IPS-15b (cell line): Measurements from ENCODE around the gene SRPK2.
"Not testable (repeated sequence)": the region's sequence is repeated elsewhere in the genome, so short reads cannot be mapped to it uniquely, and the experiment has no call there.

Experiments used
- H3K27me3 ChIP-seq: one replicate; pipeline ENCODE4 v1.6.1; 2013; ENCODE audit warnings: low read length; ENCODE audit not compliant: control insufficient read depth, insufficient read depth
- H3K36me3 ChIP-seq: one replicate; pipeline ENCODE4 v1.6.1; 2013; ENCODE audit warnings: low read length; ENCODE audit not compliant: control insufficient read depth, insufficient read depth
- H3K4me1 ChIP-seq: one replicate; pipeline ENCODE4 v1.6.1; 2013; ENCODE audit warnings: mild to moderate bottlenecking, low read length; ENCODE audit not compliant: control insufficient read depth, insufficient read depth
- H3K4me3 ChIP-seq: one replicate; pipeline ENCODE4 v1.5.1; 2013; ENCODE audit warnings: low read depth, low read length
- H3K9ac ChIP-seq: one replicate; pipeline ENCODE4 v1.6.1; 2013; ENCODE audit warnings: low read depth, mild to moderate bottlenecking, low read length
- H3K9me3 ChIP-seq: one replicate; pipeline ENCODE4 v1.6.1; 2013; ENCODE audit warnings: mild to moderate bottlenecking, low read length; ENCODE audit not compliant: control insufficient read depth, insufficient read depth

SRPK2 gene

DNA sequence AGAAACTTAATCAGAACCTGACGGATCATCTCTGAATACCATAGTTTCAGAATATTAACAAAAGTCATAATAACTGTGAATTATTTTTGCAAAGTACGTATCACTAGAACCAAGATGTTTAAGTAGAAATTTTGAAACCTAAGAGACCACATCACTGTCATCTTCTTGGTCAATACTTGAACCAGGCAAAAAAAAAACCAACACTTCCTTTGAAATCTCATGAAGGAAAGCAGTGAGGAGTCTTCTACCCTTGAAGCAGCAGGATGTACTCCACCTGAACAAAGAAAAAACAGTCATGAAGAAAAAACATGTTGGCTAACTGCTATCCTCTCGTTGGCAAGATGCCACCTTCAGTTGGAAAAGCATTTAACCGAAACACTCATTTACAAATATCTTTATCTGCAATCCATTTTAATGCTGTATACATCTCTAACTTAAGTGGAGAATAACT lies 82.4 kb downstream of the SRPK2 start:
- no peaks in the 10 kb centered on the region for H3K9me3 ChIP-seq
- no peaks in the 10 kb centered on the region for H3K36me3 ChIP-seq
- no peak overlapping the region for H3K9ac ChIP-seq
- H3K4me3 ChIP-seq = no peak overlapping the region
- no peaks in the 10 kb centered on the region for H3K27me3 ChIP-seq
- no peaks in the 10 kb centered on the region for H3K4me1 ChIP-seq

- Histone ChIP-seq H3K9ac (no peak overlapping the region), H3K4me1 (no peaks in the 10 kb centered on the region), H3K36me3 (no peaks in the 10 kb centered on the region)
These were observed 83.1 kb downstream of the SRPK2 start for GRCh38 chr7:105305633-105306032.

GRCh38 chr7:105304040-105304895 lies 84.5 kb downstream of the SRPK2 start:
- H3K36me3 ChIP-seq = no peaks in the 10 kb centered on the region
- H3K9ac ChIP-seq = no peak overlapping the region
- no peak overlapping the region for H3K4me3 ChIP-seq
- no peaks in the 10 kb centered on the region for H3K27me3 ChIP-seq
- no peaks in the 10 kb centered on the region for H3K9me3 ChIP-seq
- no peaks in the 10 kb centered on the region for H3K4me1 ChIP-seq

More at GRCh38 chr7:105305633-105306032, 83.1 kb downstream of the SRPK2 start:
- H3K4me3 ChIP-seq = no peak overlapping the region
- H3K9me3 ChIP-seq = no peaks in the 10 kb centered on the region
- no peaks in the 10 kb centered on the region for H3K27me3 ChIP-seq

DNA sequence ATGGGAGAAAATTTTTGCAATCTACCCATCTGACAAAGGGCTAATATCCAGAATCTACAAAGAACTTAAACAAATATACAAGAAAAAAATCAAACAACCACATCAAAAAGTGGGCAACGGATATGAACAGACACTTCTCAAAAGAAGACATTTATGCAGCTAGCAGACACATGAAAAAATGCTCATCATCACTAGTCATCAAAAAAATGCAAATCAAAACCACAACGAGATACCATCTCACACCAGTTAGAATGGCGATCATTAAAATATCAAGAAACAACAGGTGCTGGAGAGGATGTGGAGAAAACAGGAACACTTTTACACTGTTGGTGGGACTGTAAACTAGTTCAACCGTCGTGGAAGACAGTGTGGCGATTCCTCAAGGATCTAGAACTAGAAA lies 88.1 kb downstream of the SRPK2 start:
- not testable (repeated sequence) for H3K27me3 ChIP-seq, H3K4me3 ChIP-seq, H3K36me3 ChIP-seq, H3K9ac ChIP-seq, H3K4me1 ChIP-seq, H3K9me3 ChIP-seq

DNA sequence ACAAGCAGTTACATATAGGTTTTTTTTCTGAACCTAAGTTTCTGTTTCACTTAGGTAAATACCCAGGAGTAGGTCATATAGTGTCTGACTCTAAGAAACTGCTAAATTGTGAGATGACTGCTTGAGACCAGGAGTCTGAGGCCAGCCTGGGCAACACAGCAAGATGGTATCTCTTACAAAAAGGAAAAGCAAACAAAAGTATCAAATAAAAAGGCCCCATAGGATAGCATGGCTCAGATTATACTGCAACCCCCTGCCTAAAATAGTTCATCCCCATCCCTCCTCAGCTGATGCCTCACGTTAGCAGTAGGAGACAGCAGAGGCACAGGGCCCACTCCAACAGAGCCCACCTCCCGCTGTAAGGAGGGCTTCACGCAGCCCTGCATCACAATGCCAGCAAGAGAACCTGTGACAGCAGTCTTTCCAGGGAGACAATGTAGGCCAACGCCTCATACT lies 90.3 kb downstream of the SRPK2 start:
- Histone ChIP-seq H3K36me3 (no peaks in the 10 kb centered on the region), H3K27me3 (no peaks in the 10 kb centered on the region), H3K9me3 (no peaks in the 10 kb centered on the region), H3K4me3 (no peak overlapping the region), H3K4me1 (peaks cover 5% of the 10 kb centered on the region), H3K9ac (no peak overlapping the region)

DNA sequence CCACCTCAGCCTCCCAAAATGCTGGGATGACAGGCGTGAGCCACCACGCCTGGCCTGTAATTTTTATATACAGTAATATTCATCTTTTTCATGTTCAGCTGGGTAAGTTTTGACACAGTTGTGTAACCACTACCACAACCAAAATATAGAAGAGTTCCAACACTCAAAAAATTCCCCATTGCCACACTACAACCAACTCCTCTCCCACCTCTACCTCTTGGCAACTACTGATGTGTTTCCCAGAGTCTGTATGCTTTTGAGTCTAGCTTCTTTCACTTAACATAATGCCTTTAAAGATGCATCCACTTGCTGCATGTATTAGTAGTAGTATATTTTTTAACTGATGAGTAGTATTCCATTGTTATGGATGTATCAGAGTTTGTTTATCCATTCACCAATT lies 90.7 kb downstream of the SRPK2 start:
- H3K27me3 ChIP-seq = no peaks in the 10 kb centered on the region
- H3K4me3 ChIP-seq = no peak overlapping the region
- peaks cover 5% of the 10 kb centered on the region for H3K4me1 ChIP-seq
- H3K9ac ChIP-seq = no peak overlapping the region
- H3K9me3 ChIP-seq = no peaks in the 10 kb centered on the region
- H3K36me3 ChIP-seq = no peaks in the 10 kb centered on the region

DNA sequence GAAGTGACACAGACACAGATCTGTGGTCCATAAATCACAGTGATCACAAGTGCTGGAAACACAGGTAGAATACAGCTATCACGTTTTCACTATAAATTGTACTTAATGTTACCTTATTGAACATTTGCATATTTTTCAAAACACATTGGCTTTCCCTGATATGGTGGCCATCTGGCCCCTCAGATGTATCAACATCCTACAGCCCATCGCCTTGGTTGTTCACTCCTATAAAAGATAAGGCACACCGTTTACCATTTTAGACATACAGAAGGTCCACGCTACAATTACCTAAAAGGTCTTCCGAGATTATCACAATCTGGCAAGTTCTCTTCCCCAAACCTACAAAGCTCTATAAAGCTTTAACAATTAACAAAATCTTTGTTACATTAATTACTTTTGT lies 91.4 kb downstream of the SRPK2 start:
- no peaks in the 10 kb centered on the region for H3K27me3 ChIP-seq
- H3K4me3 ChIP-seq = no peak overlapping the region
- no peaks in the 10 kb centered on the region for H3K9me3 ChIP-seq
- no peak overlapping the region for H3K9ac ChIP-seq
- H3K4me1 ChIP-seq = peaks cover 5% of the 10 kb centered on the region
- no peaks in the 10 kb centered on the region for H3K36me3 ChIP-seq

- Histone ChIP-seq H3K4me1 (peaks cover 5% of the 10 kb centered on the region), H3K9me3 (no peaks in the 10 kb centered on the region), H3K9ac (no peak overlapping the region), H3K36me3 (no peaks in the 10 kb centered on the region), H3K4me3 (no peak overlapping the region), H3K27me3 (no peaks in the 10 kb centered on the region)
These were observed 92.2 kb downstream of the SRPK2 start for GRCh38 chr7:105296491-105296890.

GRCh38 chr7:105295596-105296352 lies 92.9 kb downstream of the SRPK2 start:
- Histone ChIP-seq H3K27me3 (no peaks in the 10 kb centered on the region), H3K36me3 (no peaks in the 10 kb centered on the region), H3K9me3 (no peaks in the 10 kb centered on the region), H3K4me1 (peaks cover 5% of the 10 kb centered on the region), H3K4me3 (no peak overlapping the region), H3K9ac (no peak overlapping the region)

DNA sequence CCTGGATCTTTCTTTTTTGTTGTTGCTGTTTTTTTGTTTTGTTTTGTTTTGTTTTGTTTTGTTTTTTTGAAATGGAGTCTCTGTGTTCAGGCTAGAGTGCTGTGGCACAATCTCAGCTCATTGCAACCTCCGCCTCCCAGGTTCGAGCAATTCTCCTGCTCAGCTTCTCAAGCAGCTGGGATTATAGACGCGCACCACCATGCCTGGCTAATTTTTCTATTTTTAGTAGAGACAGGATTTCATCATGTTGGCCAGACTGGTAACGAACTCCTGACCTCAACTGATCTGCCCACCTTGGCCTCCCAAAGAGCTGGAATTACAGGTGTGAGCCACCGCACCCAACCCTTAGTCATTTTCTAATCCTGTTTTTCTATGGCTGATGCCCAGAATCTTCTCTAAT lies 94.2 kb downstream of the SRPK2 start:
- not testable (repeated sequence) for H3K4me3 ChIP-seq, H3K4me1 ChIP-seq, H3K27me3 ChIP-seq, H3K9ac ChIP-seq, H3K9me3 ChIP-seq, H3K36me3 ChIP-seq

DNA sequence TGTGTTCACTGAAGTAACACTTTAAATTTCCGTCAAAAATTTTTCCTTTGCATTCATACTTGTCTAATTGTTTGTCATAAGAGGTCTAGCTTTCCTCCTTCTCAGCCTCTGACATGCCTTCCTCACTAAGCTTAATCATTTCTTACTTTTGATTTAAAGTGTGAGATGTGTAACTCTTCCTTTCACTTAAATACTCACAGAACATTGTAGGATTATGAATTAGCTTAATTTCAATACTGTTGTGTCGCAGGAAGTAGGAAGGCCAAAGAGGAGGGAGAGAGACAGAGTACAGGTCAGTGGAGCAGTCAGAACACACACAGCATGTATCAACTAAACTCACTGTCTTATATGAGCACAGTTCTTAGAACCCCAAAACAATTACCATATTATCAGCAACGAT lies 99.0 kb downstream of the SRPK2 start:
- H3K9ac ChIP-seq = no peak overlapping the region
- H3K4me3 ChIP-seq = no peak overlapping the region
- H3K27me3 ChIP-seq = no peaks in the 10 kb centered on the region
- H3K36me3 ChIP-seq = no peaks in the 10 kb centered on the region
- no peaks in the 10 kb centered on the region for H3K4me1 ChIP-seq
- no peaks in the 10 kb centered on the region for H3K9me3 ChIP-seq

- Histone ChIP-seq H3K9ac (no peak overlapping the region), H3K9me3 (no peaks in the 10 kb centered on the region), H3K4me1 (peaks cover 4% of the 10 kb centered on the region), H3K4me3 (no peak overlapping the region), H3K36me3 (no peaks in the 10 kb centered on the region), H3K27me3 (no peaks in the 10 kb centered on the region)
These were observed 102.3 kb downstream of the SRPK2 start for GRCh38 chr7:105286441-105286840.
